H1 (cell line): ENCODE results near the gene DCANP1. TPM values are rescaled to one million over a fixed set of nuclear protein-coding genes. Genes with fewer than 3 reads are reported as not detected.
A peak's percentile ranks its signal among the peaks of the same experiment; 100 is the strongest.

ENCODE experiments used
- CTCF ChIA-PET: fragments of 300-600 bp; sonication (Branson Sonifier 250); formaldehyde crosslinking; loops from one replicate; lab custom pipeline; 2021; ENCODE audit not compliant: partially characterized antibody; lab: Charles Lee
- POLR2A ChIA-PET: fragments of 300-600 bp; sonication (Branson Sonifier 250); formaldehyde crosslinking; loops from one replicate; lab custom pipeline; 2021; ENCODE audit warnings: inconsistent platforms; ENCODE audit not compliant: partially characterized antibody; lab: Charles Lee
- DNase-seq, 2 experiments: peaks; one replicate each; pipeline versions ENCODE4 v3.0.0 to v3.0.0-alpha.2; 2010 to 2022; ENCODE audit warnings: low spot score in 2 of 2, low read depth in 1 of 2, mixed read lengths in 1 of 2
- FAIRE-seq: peaks from 2 replicates; lab custom pipeline; 2011; peaks lifted over from hg19 to GRCh38; lab: Jason Lieb, UNC
- H2AFZ ChIP-seq: 2 replicates; pipeline ENCODE4 v1.8.1; 2012; ENCODE audit warnings: low read length, inconsistent platforms
- H2AK5ac ChIP-seq: 2 replicates; pipeline ENCODE4 v1.6.1; 2013; ENCODE audit warnings: low read depth, low read length
- H2BK120ac ChIP-seq: replicated peaks from 2 replicates; pipeline ENCODE3; 2013; ENCODE audit warnings: low read depth, low read length, inconsistent platforms
- H2BK12ac ChIP-seq: 2 replicates; pipeline ENCODE4 v1.6.1; 2013; ENCODE audit warnings: low read depth, low read length
- H2BK15ac ChIP-seq: 2 replicates; pipeline ENCODE4 v1.6.1; 2013; ENCODE audit warnings: low read length
- H2BK20ac ChIP-seq: 2 replicates; pipeline ENCODE4 v1.6.1; 2013; ENCODE audit warnings: low read length
- H2BK5ac ChIP-seq: 2 replicates; pipeline ENCODE4 v1.6.1; 2013; ENCODE audit warnings: low read depth, low read length
- H3K14ac ChIP-seq: 2 replicates; pipeline ENCODE4 v1.6.1; 2013; ENCODE audit warnings: inconsistent platforms; ENCODE audit not compliant: insufficient read length
- H3K18ac ChIP-seq: 2 replicates; pipeline ENCODE4 v1.6.1; 2013; ENCODE audit warnings: low read length; ENCODE audit errors: extremely low read depth
- H3K23ac ChIP-seq: 2 replicates; pipeline ENCODE4 v1.6.1; 2013; ENCODE audit warnings: inconsistent platforms; ENCODE audit not compliant: insufficient read length
- H3K23me2 ChIP-seq: 2 replicates; pipeline ENCODE4 v1.6.1; 2013; ENCODE audit warnings: low read depth, low read length
- H3K27ac ChIP-seq: 2 replicates; pipeline ENCODE4 v1.6.1; 2011; ENCODE audit warnings: low read depth, low read length, inconsistent platforms
- H3K27me3 ChIP-seq, 4 experiments: replicated peaks in 1 of 4; 1 replicate in 1 of 4; 2 replicates in 3 of 4; pipeline versions ENCODE4 v1.6.1 to v1.8.1; 2011 to 2013; ENCODE audit warnings: low read length in 3 of 4, mild to moderate bottlenecking in 3 of 4, inconsistent platforms in 2 of 4, mixed read lengths in 2 of 4, moderate library complexity in 1 of 4; ENCODE audit not compliant: control insufficient read depth in 3 of 4, insufficient read depth in 3 of 4; ENCODE audit errors: extremely low read depth in 1 of 4
- H3K36me3 ChIP-seq, 4 experiments: 2 replicates each; pipeline versions ENCODE4 v1.6.1 to v1.8.1; 2011 to 2013; ENCODE audit warnings: mild to moderate bottlenecking in 4 of 4, low read length in 3 of 4, moderate library complexity in 2 of 4, control low read depth in 1 of 4, inconsistent platforms in 1 of 4; ENCODE audit not compliant: insufficient read depth in 4 of 4, control insufficient read depth in 2 of 4
- H3K4ac ChIP-seq: replicated peaks from 2 replicates; pipeline ENCODE3; 2013; ENCODE audit warnings: low read length, low read depth, mixed read lengths, inconsistent platforms; ENCODE audit not compliant: insufficient read length
- H3K4me1 ChIP-seq, 4 experiments: replicated peaks in 1 of 4; 1 replicate in 1 of 4; 2 replicates in 3 of 4; pipeline versions ENCODE4 v1.6.1 to v1.8.1; 2011 to 2013; ENCODE audit warnings: low read length in 3 of 4, inconsistent platforms in 2 of 4, mixed read lengths in 1 of 4; ENCODE audit not compliant: insufficient read depth in 4 of 4, control insufficient read depth in 3 of 4
- H3K4me2 ChIP-seq, 2 experiments: 2 replicates each; pipeline versions ENCODE4 v1.6.1 to v1.8.1; 2011 to 2013; ENCODE audit warnings: low read depth in 2 of 2, low read length in 2 of 2, control low read depth in 1 of 2, inconsistent platforms in 1 of 2, mild to moderate bottlenecking in 1 of 2; ENCODE audit not compliant: insufficient read depth in 1 of 2
- H3K4me3 ChIP-seq, 4 experiments: fragments of 200-600, 300-600 bp in 1 of 4; sonication (generic), shearing (Covaris generic), sonication (Bioruptor Twin) in 1 of 4; 2 replicates each; pipeline versions ENCODE4 v1.5.1 to v1.8.1; 2011 to 2016; ENCODE audit warnings: low read length in 4 of 4, low read depth in 3 of 4, control low read depth in 2 of 4, inconsistent platforms in 2 of 4, mild to moderate bottlenecking in 2 of 4, mixed read lengths in 1 of 4, moderate library complexity in 1 of 4; ENCODE audit not compliant: insufficient read depth in 2 of 4; ENCODE audit errors: extremely low read depth in 1 of 4
- H3K56ac ChIP-seq: replicated peaks from 2 replicates; pipeline ENCODE3; 2013; ENCODE audit warnings: low read depth, mild to moderate bottlenecking, mixed read lengths, low read length, inconsistent platforms; ENCODE audit not compliant: insufficient read length
- H3K79me1 ChIP-seq: 2 replicates; pipeline ENCODE4 v1.6.1; 2013; ENCODE audit warnings: low read depth, low read length, control low read depth
- H3K79me2 ChIP-seq, 2 experiments: 2 replicates each; pipeline versions ENCODE4 v1.6.1 to v1.8.1; 2012 to 2013; ENCODE audit warnings: low read length in 2 of 2, mild to moderate bottlenecking in 2 of 2, inconsistent platforms in 1 of 2; ENCODE audit not compliant: insufficient read depth in 2 of 2, control insufficient read depth in 1 of 2
- H3K9ac ChIP-seq, 4 experiments: replicated peaks in 1 of 4; 1 replicate in 1 of 4; 2 replicates in 3 of 4; pipeline versions ENCODE4 v1.6.1 to v1.8.1; 2011 to 2013; ENCODE audit warnings: low read depth in 3 of 4, low read length in 3 of 4, control low read depth in 2 of 4, mild to moderate bottlenecking in 2 of 4, moderate library complexity in 2 of 4, inconsistent platforms in 1 of 4; ENCODE audit errors: extremely low read depth in 1 of 4
- H3K9me3 ChIP-seq, 2 experiments: 2 replicates each; pipeline versions ENCODE4 v1.6.1 to v1.8.1; 2012 to 2013; ENCODE audit warnings: mild to moderate bottlenecking in 2 of 2, moderate library complexity in 2 of 2, control low read depth in 1 of 2, inconsistent platforms in 1 of 2, low read depth in 1 of 2, low read length in 1 of 2, mixed read lengths in 1 of 2; ENCODE audit not compliant: insufficient read depth in 2 of 2
- H4K20me1 ChIP-seq, 2 experiments: replicated peaks in 1 of 2; 2 replicates each; pipeline versions ENCODE3 to v1.8.1; 2011 to 2013; ENCODE audit warnings: inconsistent platforms in 2 of 2, low read length in 2 of 2, mild to moderate bottlenecking in 1 of 2; ENCODE audit not compliant: insufficient read depth in 2 of 2, control insufficient read depth in 1 of 2
- H4K5ac ChIP-seq: 2 replicates; pipeline ENCODE4 v1.6.1; 2013; ENCODE audit warnings: low read length, low read depth, mixed read lengths, inconsistent platforms; ENCODE audit not compliant: insufficient read length
- H4K8ac ChIP-seq: 2 replicates; pipeline ENCODE4 v1.8.0; 2013; ENCODE audit warnings: mild to moderate bottlenecking, moderate library complexity, low read length, inconsistent platforms; ENCODE audit not compliant: insufficient read depth; ENCODE audit errors: extremely low read depth
- H4K91ac ChIP-seq: replicated peaks from 2 replicates; pipeline ENCODE3; 2013; ENCODE audit warnings: low read length, mixed read lengths, inconsistent platforms; ENCODE audit not compliant: insufficient read length
- CBX5 ChIP-seq: fragments of 300-800, 300-1000 bp; sonication (generic); IDR thresholded peaks from 2 replicates; pipeline ENCODE4 v1.7.1; 2016; ENCODE audit warnings: antibody characterized with exemption, low read length, low read depth
- CTBP2 ChIP-seq: IDR thresholded peaks from 2 replicates; pipeline ENCODE4 v1.7.0; 2011; ENCODE audit warnings: borderline replicate concordance, mild to moderate bottlenecking, moderate library complexity, mixed read lengths, low read length; ENCODE audit not compliant: insufficient read depth, insufficient read length
- EP300 ChIP-seq, 2 experiments: IDR thresholded peaks; 1 replicate in 1 of 2; 2 replicates in 1 of 2; pipeline ENCODE4 v1.6.1; 2011 to 2012; ENCODE audit warnings: low read depth in 2 of 2, low read length in 2 of 2, mild to moderate bottlenecking in 2 of 2, borderline replicate concordance in 1 of 2, inconsistent platforms in 1 of 2, moderate library complexity in 1 of 2
- HDAC6 ChIP-seq: IDR thresholded peaks from one replicate; pipeline ENCODE4 v1.7.1; 2012; ENCODE audit warnings: low read depth, mild to moderate bottlenecking, inconsistent platforms, low read length, moderate library complexity
- JUN ChIP-seq: IDR thresholded peaks from 2 replicates; pipeline ENCODE4 v1.6.1; 2011; ENCODE audit warnings: low read depth, mild to moderate bottlenecking, improper control_type of control experiment, low read length
- PHF8 ChIP-seq: fragments of 200-600 bp; sonication (generic); conservative IDR thresholded peaks from 2 replicates; pipeline ENCODE4 v1.7.1; 2012; ENCODE audit warnings: low read depth, mild to moderate bottlenecking, inconsistent platforms, low read length, moderate library complexity
- POLR2AphosphoS5 ChIP-seq: IDR thresholded peaks from 2 replicates; pipeline ENCODE4 v1.6.1; 2011; ENCODE audit warnings: low read depth, low read length
- RNF2 ChIP-seq: fragments of 200-900, 300-1000 bp; sonication (generic); IDR thresholded peaks from 2 replicates; pipeline ENCODE4 v1.7.1; 2016; ENCODE audit warnings: borderline replicate concordance, low read depth, mild to moderate bottlenecking, antibody characterized with exemption, low read length; ENCODE audit not compliant: poor library complexity, severe bottlenecking; ENCODE audit errors: missing control alignments
- TBP ChIP-seq: IDR thresholded peaks from 2 replicates; pipeline ENCODE4 v1.6.1; 2011; ENCODE audit warnings: low read depth, low read length, improper control_type of control experiment
- WGBS, 2 experiments: shearing (Covaris generic) in 1 of 2; methylation state at CpG; one replicate each; pipeline versions ENCODE4 v1.1.6 to v1.1.7; 2013 to 2015; ENCODE audit warnings: low lambda C conversion rate in 2 of 2, mixed read lengths in 2 of 2, inconsistent platforms in 1 of 2, low coverage in 1 of 2, missing lambda C conversion rate in 1 of 2; ENCODE audit not compliant: insufficient replicate concordance in 2 of 2, insufficient coverage in 1 of 2, insufficient read length in 1 of 2; ENCODE audit errors: extremely low coverage in 1 of 2, missing lambda C conversion rate in 1 of 2; 5-methylcytosine and 5-hydroxymethylcytosine counted together
- polyA plus RNA-seq, 7 experiments: library from polyadenylated mRNA; depleted of rRNA in 3 of 7; stranded (reverse) in 5 of 7; unstranded in 2 of 7; fragments of >200 nt in 5 of 7; fragments of 200-250 nt in 2 of 7; gene quantifications; 1 replicate in 5 of 7; 2 replicates in 1 of 7; 4 replicates in 1 of 7; pipeline versions ENCODE4 v1.2.1 to v1.2.3, GENCODE V29; 2011 to 2013; ENCODE audit warnings: missing spikeins in 2 of 7, mixed read lengths in 2 of 7
- total RNA-seq: library from RNA; stranded (reverse); fragmentation: NEBNext Ultra II Directional; extraction: Animal tissue kit (Norgen Biotek cat#: 25700); gene quantifications from 2 replicates; pipeline ENCODE4 v1.2.1, GENCODE V29; 2021

DCANP1 gene
- total and polyA plus RNA-seq, 2 of the 8 experiments (the other 6 are each of a cell fraction or from before 2014, with no cell fraction given), result not detected

GRCh38 chr5:135434591-135435466 lies 12.3 kb downstream of the DCANP1 start:
- DNase-seq (peak in 1 of 2 experiments; percentile 28), FAIRE-seq (no peak)
- ChIA-PET CTCF (interaction anchor here (1.2 to 19.4 kb wide), 5 partner anchors 10 to 396 kb away, joined by 3 to 264 read pairs (median 4); no protein-coding TSS in a partner anchor), POLR2A (no interaction called here)
- Histone ChIP-seq H3K9me3 (no peaks in the 10 kb centered on the region), H2BK120ac (no peak overlapping the region), H3K4me3 (no peak overlapping the region), H3K4me1 (no peaks in the 10 kb centered on the region; a peak in 1 of 7 replicates), H3K27me3 (no peaks in the 10 kb centered on the region), H2BK5ac (no peak overlapping the region), H4K8ac (no peak overlapping the region), H3K4ac (no peak overlapping the region), H2BK12ac (no peak overlapping the region), H3K18ac (no peak overlapping the region), H3K23me2 (no peaks in the 10 kb centered on the region), H2AK5ac (no peak overlapping the region), H3K79me2 (no peaks in the 10 kb centered on the region), H3K23ac (no peak overlapping the region), H2AFZ (no peak overlapping the region), H3K27ac (no peak overlapping the region), H4K5ac (no peak overlapping the region), H3K4me2 (no peak overlapping the region), H3K9ac (no peak overlapping the region), H3K79me1 (no peaks in the 10 kb centered on the region), H4K20me1 (no peaks in the 10 kb centered on the region), H3K56ac (no peak overlapping the region), H2BK20ac (no peak overlapping the region), H2BK15ac (no peak overlapping the region), H3K36me3 (no peaks in the 10 kb centered on the region), H4K91ac (no peak overlapping the region), H3K14ac (no peak overlapping the region)
- WGBS, 2 experiments, result 91% methylated on average over 24 of the region's 24 CpGs; no CpG with 5 or more reads in 1 of the 2 experiments
- TF ChIP-seq TBP (no peak), PHF8 (no peak), CBX5 (no peak), POLR2AphosphoS5 (no peak), JUN (no peak), EP300 (IDR thresholded peaks at IDR 0.05; ENCODE audit: borderline replicate concordance in 1 of 2, low read depth in 2 of 2, low read length in 2 of 2) (no peak), RNF2 (no peak), HDAC6 (no peak), CTBP2 (no peak)
